Measurements from ENCODE around the gene OAF. TPM values are rescaled to one million over a fixed set of nuclear protein-coding genes. Genes with fewer than 3 reads are reported as not detected.

Gene OAF
- total RNA-seq, 8 experiments from 2014 or later: 1.7 to 58.4 (median 16.7) TPM

DNA sequence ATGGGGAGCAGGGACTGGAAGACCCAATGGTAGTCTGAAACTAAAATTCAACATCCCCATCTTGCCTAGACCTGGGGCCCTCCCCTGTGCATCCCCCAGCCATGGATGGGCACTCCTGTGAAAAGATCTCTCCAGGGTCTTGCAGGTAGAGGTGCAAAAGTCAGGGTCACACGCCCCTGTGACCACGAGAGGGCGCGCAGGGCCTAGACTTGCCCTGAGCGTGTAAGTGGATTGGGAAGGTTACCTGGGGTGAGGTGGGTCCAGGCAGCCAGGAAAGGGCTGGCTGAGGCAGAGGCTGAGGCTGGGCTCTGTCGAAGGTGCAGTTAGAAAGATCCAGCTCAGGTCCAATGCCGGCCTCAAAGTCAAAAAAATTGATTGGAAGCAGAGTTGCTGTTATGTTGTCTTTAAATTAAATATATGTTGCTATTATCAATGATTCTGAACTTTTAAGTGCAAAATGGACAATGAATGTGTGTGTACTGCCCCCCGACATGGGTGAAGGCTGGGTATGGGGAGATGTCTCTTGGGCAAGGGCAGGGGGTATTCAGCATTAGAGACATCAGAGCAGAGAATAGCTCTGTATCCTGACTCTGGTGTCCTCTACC, 24.3 kb downstream of the OAF start:
- H3K4me3 ChIP-seq: no peak overlapping the region
- peak in 6 of 8 experiments; percentile 2 to 72 (median 60) for ATAC-seq (replicated peaks in 6 of 8)
- H3K27ac ChIP-seq: no peak overlapping the region
- in situ Hi-C loops (cut with MboI; ENCODE audit: low pct_unique_long_range_greater_than_20kb in 2 of 9, low sequenced_read_pairs in 9 of 9, unreplicated experiment in 9 of 9): loop anchor here in 1 of 9 experiments (10.0 kb wide), 1 partner anchor 70 kb away; no protein-coding TSS in a partner anchor
- H3K4me1 ChIP-seq (replicated peaks in 1 of 2): no peaks in the 10 kb centered on the region
- 4 to 56% (median 13%) methylated on average over 1 to 4 of the region's 8 CpGs; no CpG with 5 or more reads in 4 of the 10 experiments for WGBS, 10 experiments

GRCh38 chr11:120236169-120237107, 25.6 kb downstream of the OAF start:
- 0 to 54% (median 16%) methylated on average over 1 to 4 of the region's 5 CpGs; no CpG with 5 or more reads in 2 of the 10 experiments for WGBS, 10 experiments
- peak in 3 of 8 experiments; percentile 42 to 81 (median 49) for ATAC-seq (replicated peaks in 6 of 8)
- H3K4me3 ChIP-seq: no peak overlapping the region
- H3K4me1 ChIP-seq (replicated peaks in 1 of 2): no peaks in the 10 kb centered on the region
- in situ Hi-C loops (cut with MboI; ENCODE audit: low pct_unique_long_range_greater_than_20kb in 2 of 9, low sequenced_read_pairs in 9 of 9, unreplicated experiment in 9 of 9): loop anchor here in 1 of 9 experiments (10.0 kb wide), 1 partner anchor 68 kb away; no protein-coding TSS in a partner anchor
- H3K27ac ChIP-seq: no peak overlapping the region

DNA sequence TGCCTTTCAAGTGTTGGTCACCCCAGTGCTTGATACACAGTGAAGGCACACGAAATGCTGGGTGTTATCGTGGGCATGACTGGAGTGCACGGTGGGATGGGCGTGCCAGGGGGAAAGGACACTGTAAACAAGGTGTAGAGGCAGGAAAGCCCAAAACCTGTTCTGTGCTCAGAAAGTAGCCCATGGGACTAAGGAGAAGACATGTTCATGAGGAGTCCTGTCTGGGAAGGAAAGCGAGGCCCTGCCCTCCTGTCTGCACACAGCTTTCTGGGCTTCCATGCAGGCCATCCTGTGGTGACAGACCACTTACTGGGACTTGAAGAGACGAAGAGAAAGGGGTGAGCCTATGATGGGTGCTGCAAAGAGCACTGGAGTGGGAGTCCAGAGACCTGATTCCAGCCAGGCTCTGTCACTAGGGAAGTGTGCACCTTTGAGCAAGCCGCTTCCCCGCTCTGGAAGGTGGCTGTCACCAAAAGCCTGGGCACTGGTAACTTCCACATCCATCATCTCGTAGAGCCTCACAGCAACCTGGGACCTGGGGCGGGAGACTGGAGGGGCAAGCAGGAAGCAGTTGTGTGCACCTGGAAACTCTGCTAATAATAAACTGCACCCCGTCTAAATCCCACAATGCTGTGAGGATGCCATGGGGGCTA, 28.3 kb downstream of the OAF start:
- ATAC-seq (replicated peaks in 6 of 8): no peak
- Histone ChIP-seq H3K27ac (no peak overlapping the region), H3K4me3 (no peak overlapping the region), H3K4me1 (replicated peaks in 1 of 2) (no peaks in the 10 kb centered on the region)
- WGBS, 10 experiments: 67 to 100% (median 80%) methylated on average over 1 to 9 of the region's 11 CpGs; no CpG with 5 or more reads in 2 of the 10 experiments
- in situ Hi-C loops (cut with MboI; ENCODE audit: low pct_unique_long_range_greater_than_20kb in 2 of 9, low sequenced_read_pairs in 9 of 9, unreplicated experiment in 9 of 9): loop anchor here in 1 of 9 experiments (10.0 kb wide), 1 partner anchor 66 kb away; no protein-coding TSS in a partner anchor

GRCh38 chr11:120239713-120240640, 29.1 kb downstream of the OAF start, which contains the start of gene POU2F3:
Gene POU2F3 (plus strand): TSS chr11:120240140. CDS start chr11:120240344, 204 bp downstream.
- in situ Hi-C loops (cut with MboI; ENCODE audit: low pct_unique_long_range_greater_than_20kb in 2 of 9, low sequenced_read_pairs in 9 of 9, unreplicated experiment in 9 of 9): loop anchor here in 2 of 9 experiments (10.0 kb wide), 2 partner anchors 55 to 65 kb away; no protein-coding TSS in a partner anchor
- WGBS, 10 experiments: 2 to 8% methylated on average over 2 to 9 of the region's 66 CpGs; no CpG with 5 or more reads in 8 of the 10 experiments
- Histone ChIP-seq H3K27ac (no peak within 1 kb of the TSS), H3K4me3 (peak within 1 kb of the TSS in 2 of 5 donors; percentile 1 to 6), H3K4me1 (replicated peaks in 1 of 2) (no peaks in the 10 kb centered on the region)
- ATAC-seq (replicated peaks in 6 of 8): peak in 7 of 8 experiments; percentile 2 to 66 (median 37)

- no peak overlapping the region for H3K4me3 ChIP-seq
- ATAC-seq (replicated peaks in 6 of 8): peak in 1 of 8 experiments; percentile 4
These were observed 30.0 kb downstream of the OAF start for GRCh38 chr11:120240866-120241265.

DNA sequence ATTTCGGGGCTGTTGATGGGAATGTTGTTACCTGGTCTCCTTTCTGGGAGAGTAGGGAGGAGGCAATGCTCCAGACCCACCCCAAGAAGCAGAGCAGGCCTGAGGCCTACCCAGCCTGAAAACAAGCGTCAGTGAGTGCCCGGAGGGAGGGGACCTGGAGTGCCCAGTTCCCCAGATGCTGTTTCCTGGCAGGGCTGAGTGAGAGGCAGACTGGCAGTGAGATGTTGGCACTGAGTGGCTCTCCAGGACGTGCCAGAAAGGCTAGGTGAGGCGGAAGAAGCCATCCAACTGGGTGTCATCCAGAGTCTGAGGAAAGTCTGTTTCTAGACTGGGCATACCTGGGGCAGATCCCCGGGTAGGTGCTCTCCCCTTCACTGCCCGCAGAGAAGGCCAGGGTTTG, 30.4 kb downstream of the OAF start:
- Histone ChIP-seq H3K27ac (no peak overlapping the region), H3K4me1 (replicated peaks in 1 of 2) (no peaks in the 10 kb centered on the region), H3K4me3 (no peak overlapping the region)
- WGBS, 10 experiments: 40 to 100% (median 88%) methylated on average over 1 to 5 of the region's 7 CpGs; no CpG with 5 or more reads in 4 of the 10 experiments
- in situ Hi-C loops (cut with MboI; ENCODE audit: low pct_unique_long_range_greater_than_20kb in 2 of 9, low sequenced_read_pairs in 9 of 9, unreplicated experiment in 9 of 9): loop anchor here in 1 of 9 experiments (10.0 kb wide), 1 partner anchor 54 kb away; no protein-coding TSS in a partner anchor
- ATAC-seq (replicated peaks in 6 of 8): no peak

More at GRCh38 chr11:120240866-120241265, 30.0 kb downstream of the OAF start:
- Histone ChIP-seq H3K4me1 (replicated peaks in 1 of 2) (no peaks in the 10 kb centered on the region), H3K27ac (no peak overlapping the region)
- 83 to 100% (median 100%) methylated on average over 1 of the region's 2 CpGs; no CpG with 5 or more reads in 5 of the 10 experiments for WGBS, 10 experiments
- in situ Hi-C loops (cut with MboI; ENCODE audit: low pct_unique_long_range_greater_than_20kb in 2 of 9, low sequenced_read_pairs in 9 of 9, unreplicated experiment in 9 of 9): loop anchor here in 1 of 9 experiments (10.0 kb wide), 1 partner anchor 54 kb away; no protein-coding TSS in a partner anchor

DNA sequence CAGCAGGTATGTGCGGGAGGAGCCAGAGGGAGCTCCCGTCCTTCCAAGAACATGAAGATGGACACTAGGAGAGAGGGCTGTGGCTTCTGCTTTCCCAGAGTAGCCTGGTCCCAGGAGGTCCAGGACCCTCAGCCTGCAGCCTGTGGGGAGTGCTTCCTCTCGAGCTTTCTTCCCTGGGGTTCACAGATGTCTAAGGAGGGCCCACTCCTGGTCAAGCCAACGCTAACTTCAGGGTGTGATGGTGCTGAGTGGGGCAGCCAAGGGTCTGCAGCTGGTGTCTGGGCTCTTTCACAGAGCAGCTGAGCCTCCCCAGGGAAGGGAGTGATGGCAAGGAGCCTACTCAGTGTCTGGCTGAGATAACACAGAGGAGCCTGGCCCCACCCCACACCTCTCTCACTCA, 32.4 kb downstream of the OAF start:
- in situ Hi-C loops (cut with MboI; ENCODE audit: low pct_unique_long_range_greater_than_20kb in 2 of 9, low sequenced_read_pairs in 9 of 9, unreplicated experiment in 9 of 9): loop anchor here in 1 of 9 experiments (10.0 kb wide), 1 partner anchor 52 kb away; no protein-coding TSS in a partner anchor
- no peak overlapping the region for H3K27ac ChIP-seq
- ATAC-seq (replicated peaks in 6 of 8): no peak
- WGBS, 10 experiments: 82 to 100% (median 92%) methylated on average over 1 to 3 of the region's 4 CpGs; no CpG with 5 or more reads in 6 of the 10 experiments
- no peaks in the 10 kb centered on the region for H3K4me1 ChIP-seq (replicated peaks in 1 of 2)
- H3K4me3 ChIP-seq: no peak overlapping the region

GRCh38 chr11:120244476-120245365, 33.9 kb downstream of the OAF start:
- 15 to 78% (median 40%) methylated on average over 1 to 8 of the region's 13 CpGs; no CpG with 5 or more reads in 3 of the 10 experiments for WGBS, 10 experiments
- no peak overlapping the region for H3K4me3 ChIP-seq
- in situ Hi-C loops (cut with MboI; ENCODE audit: low pct_unique_long_range_greater_than_20kb in 2 of 9, low sequenced_read_pairs in 9 of 9, unreplicated experiment in 9 of 9): loop anchor here in 1 of 9 experiments (10.0 kb wide), 1 partner anchor 50 kb away; no protein-coding TSS in a partner anchor
- no peak overlapping the region for H3K27ac ChIP-seq
- H3K4me1 ChIP-seq (replicated peaks in 1 of 2): no peaks in the 10 kb centered on the region
- peak in 3 of 8 experiments; percentile 66 to 80 (median 71) for ATAC-seq (replicated peaks in 6 of 8)

DNA sequence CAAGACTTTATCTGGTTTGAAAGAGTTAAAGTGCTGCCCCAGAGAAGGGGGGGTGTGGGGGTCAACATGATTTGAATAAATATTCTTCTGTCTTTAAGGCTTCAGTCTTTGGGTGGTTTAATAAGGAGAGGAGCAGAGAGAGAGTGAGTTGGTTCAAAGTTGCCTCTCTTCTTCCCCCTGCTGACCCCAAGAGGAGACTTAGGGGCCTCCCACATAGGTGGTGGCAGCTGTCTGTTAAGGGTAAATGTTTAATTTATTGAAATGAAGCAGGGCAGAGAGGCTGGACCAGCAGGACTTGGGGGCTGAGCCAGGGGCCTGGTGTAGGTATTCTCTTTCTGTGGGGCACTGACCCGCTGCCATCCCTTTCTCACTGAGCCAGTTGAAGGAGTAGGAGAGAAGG, 34.6 kb downstream of the OAF start:
- WGBS, 10 experiments: 33 to 60% (median 50%) methylated on average over 1 of the region's 1 CpG; no CpG with 5 or more reads in 7 of the 10 experiments
- Histone ChIP-seq H3K4me1 (replicated peaks in 1 of 2) (no peaks in the 10 kb centered on the region), H3K4me3 (no peak overlapping the region), H3K27ac (no peak overlapping the region)
- ATAC-seq (replicated peaks in 6 of 8): peak in 1 of 8 experiments; percentile 11
- in situ Hi-C loops (cut with MboI; ENCODE audit: low pct_unique_long_range_greater_than_20kb in 2 of 9, low sequenced_read_pairs in 9 of 9, unreplicated experiment in 9 of 9): loop anchor here in 1 of 9 experiments (10.0 kb wide), 1 partner anchor 49 kb away; no protein-coding TSS in a partner anchor

- Histone ChIP-seq H3K27ac (no peak overlapping the region), H3K4me1 (replicated peaks in 1 of 2) (no peaks in the 10 kb centered on the region), H3K4me3 (no peak overlapping the region)
- peak in 1 of 8 experiments; percentile 19 for ATAC-seq (replicated peaks in 6 of 8)
- in situ Hi-C loops (cut with MboI; ENCODE audit: low pct_unique_long_range_greater_than_20kb in 2 of 9, low sequenced_read_pairs in 9 of 9, unreplicated experiment in 9 of 9): loop anchor here in 1 of 9 experiments (10.0 kb wide), 1 partner anchor 46 kb away; no protein-coding TSS in a partner anchor
- WGBS, 10 experiments: 20 to 89% (median 57%) methylated on average over 1 to 5 of the region's 9 CpGs; no CpG with 5 or more reads in 1 of the 10 experiments
These were observed 37.9 kb downstream of the OAF start for GRCh38 chr11:120248551-120249278.
